Mucosa of stomach (tissue), 1 donor: ENCODE measurements around the gene MUL1.
"Not testable (repeated sequence)": the region's sequence is repeated elsewhere in the genome, so short reads cannot be mapped to it uniquely, and the experiment has no call there.

Source experiments
- H3K27me3 ChIP-seq: one replicate; pipeline ENCODE4 v1.7.0; 2013; ENCODE audit warnings: mild to moderate bottlenecking, low read length; ENCODE audit not compliant: control insufficient read depth, insufficient read depth
- H3K36me3 ChIP-seq: one replicate; pipeline ENCODE4 v1.7.0; 2013; ENCODE audit warnings: low read length; ENCODE audit not compliant: control insufficient read depth, insufficient read depth
- H3K4me1 ChIP-seq: one replicate; pipeline ENCODE4 v1.7.0; 2013; ENCODE audit warnings: mild to moderate bottlenecking, low read length; ENCODE audit not compliant: control insufficient read depth, insufficient read depth
- H3K4me3 ChIP-seq: one replicate; pipeline ENCODE4 v1.7.0; 2013; ENCODE audit warnings: low read length
- H3K9ac ChIP-seq: one replicate; pipeline ENCODE4 v1.7.0; 2013; ENCODE audit warnings: mild to moderate bottlenecking, low read length, moderate library complexity
- H3K9me3 ChIP-seq: one replicate; pipeline ENCODE4 v1.7.0; 2013; ENCODE audit warnings: mild to moderate bottlenecking, low read length, moderate library complexity; ENCODE audit not compliant: control insufficient read depth
- donor health status: Pancreatic carcinoma.

MUL1 gene

DNA sequence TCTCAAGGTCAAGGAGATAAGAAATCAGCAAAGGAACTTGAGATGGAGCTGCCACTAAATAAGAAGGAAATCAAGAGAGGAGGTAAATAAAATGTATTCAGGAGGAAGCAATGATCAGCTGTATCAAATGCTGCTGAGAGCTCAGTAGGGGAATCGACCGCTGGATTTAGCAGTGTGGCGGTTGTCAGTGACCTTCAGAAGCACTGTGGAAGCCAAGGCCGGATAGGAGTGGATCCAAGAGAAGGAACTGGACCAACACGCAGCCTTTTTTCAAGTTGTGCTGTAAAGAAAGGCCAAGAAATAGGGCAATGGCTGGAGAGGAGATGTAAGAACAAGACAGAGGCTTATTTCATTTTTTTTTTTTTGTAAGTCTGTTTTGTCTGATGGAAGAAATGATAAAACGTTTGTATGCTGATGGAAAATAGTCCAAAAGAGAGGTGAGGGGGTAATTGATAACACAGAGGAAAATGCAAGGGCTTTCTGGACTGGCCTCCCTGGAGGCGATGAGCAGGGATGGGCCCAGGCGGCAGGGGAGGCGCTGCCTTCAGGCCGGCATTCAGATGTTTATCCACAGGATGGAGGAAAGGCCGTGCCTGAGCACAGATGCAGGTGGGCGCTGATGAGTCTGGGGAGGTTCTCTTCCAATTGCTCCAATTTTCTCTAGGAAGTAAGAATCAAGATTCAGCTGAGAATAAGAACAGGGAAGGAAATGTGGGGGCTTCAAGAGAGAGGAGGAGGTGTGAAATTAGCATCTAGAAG, 26.9 kb upstream of the MUL1 start:
- H3K4me3 ChIP-seq = no peak overlapping the region
- H3K36me3 ChIP-seq = no peaks in the 10 kb centered on the region
- no peaks in the 10 kb centered on the region for H3K9me3 ChIP-seq
- no peak overlapping the region for H3K9ac ChIP-seq
- H3K4me1 ChIP-seq = no peaks in the 10 kb centered on the region
- H3K27me3 ChIP-seq = peaks cover 21% of the 10 kb centered on the region

DNA sequence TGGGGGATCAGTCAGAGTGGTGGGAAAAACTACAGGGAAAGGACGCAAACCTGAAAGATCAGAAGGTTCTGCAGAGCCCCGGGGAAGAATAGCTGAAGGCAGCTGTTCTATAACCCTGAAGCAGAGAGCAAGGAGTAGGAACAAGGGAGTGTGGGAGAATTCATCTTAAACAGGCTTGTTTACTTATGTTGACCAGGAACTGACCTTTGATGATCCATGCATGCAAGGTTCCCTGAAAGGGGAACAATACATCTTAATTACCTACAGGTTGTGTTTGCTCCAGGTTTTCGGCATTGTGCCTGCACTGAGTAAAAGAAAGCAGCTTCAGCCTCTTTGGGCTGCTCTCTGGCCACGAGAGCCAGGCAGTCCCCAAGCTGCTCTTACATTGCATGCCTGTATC, 25.7 kb upstream of the MUL1 start:
- Histone ChIP-seq H3K27me3 (peaks cover 21% of the 10 kb centered on the region), H3K4me3 (no peak overlapping the region), H3K36me3 (no peaks in the 10 kb centered on the region), H3K9ac (no peak overlapping the region), H3K4me1 (no peaks in the 10 kb centered on the region), H3K9me3 (no peaks in the 10 kb centered on the region)

DNA sequence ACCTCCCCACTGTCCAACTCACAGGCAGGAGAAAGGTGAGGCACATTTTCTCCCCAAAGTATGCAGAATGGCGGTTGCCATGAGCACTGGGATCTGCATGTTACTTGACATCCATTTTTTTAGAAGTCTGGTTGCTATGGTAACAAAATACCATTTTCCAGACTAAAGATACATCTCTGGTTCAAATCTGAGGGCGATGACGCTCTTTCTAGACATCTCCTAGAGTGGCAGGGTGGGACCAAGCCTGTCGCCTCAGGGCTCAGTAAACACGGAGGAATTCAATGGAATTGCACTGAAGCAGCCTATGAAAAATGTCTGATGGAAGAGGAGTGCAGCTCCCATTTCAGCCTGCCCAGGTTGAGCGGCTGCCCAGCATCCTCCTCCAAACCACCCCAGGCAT, 22.9 kb upstream of the MUL1 start:
- H3K4me3 ChIP-seq = no peak overlapping the region
- no peaks in the 10 kb centered on the region for H3K9me3 ChIP-seq
- H3K27me3 ChIP-seq = peaks cover 21% of the 10 kb centered on the region
- H3K9ac ChIP-seq = no peak overlapping the region
- H3K4me1 ChIP-seq = no peaks in the 10 kb centered on the region
- H3K36me3 ChIP-seq = no peaks in the 10 kb centered on the region

DNA sequence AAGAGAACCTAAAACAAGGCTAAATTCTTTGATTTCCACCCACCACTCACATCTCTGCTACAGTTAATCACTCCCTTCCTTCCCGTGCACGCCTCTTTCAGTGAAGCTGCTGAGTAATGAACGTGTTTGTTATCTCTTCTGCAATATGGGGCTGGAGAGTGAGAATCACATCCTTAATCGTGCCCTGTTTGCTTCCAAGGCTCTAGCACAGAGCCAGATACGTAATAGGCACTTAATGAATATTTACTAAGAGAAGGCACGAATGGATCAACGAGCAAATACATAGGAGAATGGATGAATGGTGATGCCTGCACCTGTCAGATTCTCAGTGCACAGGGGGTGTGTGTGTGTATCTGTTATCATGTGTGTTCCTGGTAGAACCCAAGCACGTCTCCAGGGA, 22.4 kb upstream of the MUL1 start:
- no peaks in the 10 kb centered on the region for H3K4me1 ChIP-seq
- H3K4me3 ChIP-seq = no peak overlapping the region
- H3K9me3 ChIP-seq = no peaks in the 10 kb centered on the region
- H3K36me3 ChIP-seq = no peaks in the 10 kb centered on the region
- H3K27me3 ChIP-seq = peaks cover 19% of the 10 kb centered on the region
- no peak overlapping the region for H3K9ac ChIP-seq

DNA sequence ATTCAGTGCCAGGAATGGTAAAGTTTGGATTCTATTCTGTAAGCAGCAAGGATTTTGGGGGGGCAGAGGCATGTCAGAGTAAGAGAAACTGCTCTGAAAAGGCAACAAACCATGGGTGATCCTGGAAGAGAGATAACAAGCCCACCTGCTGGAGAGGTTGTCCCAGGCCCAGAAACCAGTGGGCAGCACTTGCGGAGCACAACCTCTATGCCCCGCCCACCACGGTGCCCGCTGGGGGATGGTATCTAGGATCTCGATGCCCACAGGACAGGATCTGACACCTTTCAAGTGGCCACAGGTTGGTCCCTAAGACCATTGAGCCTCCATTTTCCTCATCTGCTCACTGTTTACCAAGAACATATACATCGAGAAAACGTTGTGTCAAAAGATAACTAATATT, 20.3 kb upstream of the MUL1 start:
- H3K9me3 ChIP-seq = no peaks in the 10 kb centered on the region
- H3K9ac ChIP-seq = no peak overlapping the region
- H3K36me3 ChIP-seq = no peaks in the 10 kb centered on the region
- H3K4me3 ChIP-seq = no peak overlapping the region
- H3K4me1 ChIP-seq = no peaks in the 10 kb centered on the region
- H3K27me3 ChIP-seq = peaks cover 14% of the 10 kb centered on the region

DNA sequence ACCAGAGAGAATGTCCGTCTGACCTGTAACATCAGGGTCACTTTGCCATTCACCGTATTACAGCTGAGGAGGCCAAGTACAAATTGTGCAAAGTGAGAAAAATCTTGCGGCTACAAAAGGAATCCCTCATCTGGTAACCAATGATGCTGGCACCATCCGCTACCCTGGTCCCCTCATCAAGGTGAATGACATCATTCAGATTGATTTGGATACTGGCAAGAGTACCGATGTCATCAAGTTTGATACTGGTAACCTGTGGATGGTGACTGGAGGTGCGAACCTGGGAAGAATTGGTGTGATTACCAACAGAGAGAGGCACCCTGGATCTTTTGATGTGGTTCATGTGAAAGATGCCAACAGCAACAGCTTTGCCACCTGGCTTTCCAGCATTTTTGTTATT, 18.3 kb upstream of the MUL1 start:
- Histone ChIP-seq H3K27me3 (peaks cover 9% of the 10 kb centered on the region), H3K9ac (no peak overlapping the region), H3K4me3 (no peak overlapping the region), H3K36me3 (no peaks in the 10 kb centered on the region), H3K4me1 (peaks cover 3% of the 10 kb centered on the region), H3K9me3 (no peaks in the 10 kb centered on the region)

DNA sequence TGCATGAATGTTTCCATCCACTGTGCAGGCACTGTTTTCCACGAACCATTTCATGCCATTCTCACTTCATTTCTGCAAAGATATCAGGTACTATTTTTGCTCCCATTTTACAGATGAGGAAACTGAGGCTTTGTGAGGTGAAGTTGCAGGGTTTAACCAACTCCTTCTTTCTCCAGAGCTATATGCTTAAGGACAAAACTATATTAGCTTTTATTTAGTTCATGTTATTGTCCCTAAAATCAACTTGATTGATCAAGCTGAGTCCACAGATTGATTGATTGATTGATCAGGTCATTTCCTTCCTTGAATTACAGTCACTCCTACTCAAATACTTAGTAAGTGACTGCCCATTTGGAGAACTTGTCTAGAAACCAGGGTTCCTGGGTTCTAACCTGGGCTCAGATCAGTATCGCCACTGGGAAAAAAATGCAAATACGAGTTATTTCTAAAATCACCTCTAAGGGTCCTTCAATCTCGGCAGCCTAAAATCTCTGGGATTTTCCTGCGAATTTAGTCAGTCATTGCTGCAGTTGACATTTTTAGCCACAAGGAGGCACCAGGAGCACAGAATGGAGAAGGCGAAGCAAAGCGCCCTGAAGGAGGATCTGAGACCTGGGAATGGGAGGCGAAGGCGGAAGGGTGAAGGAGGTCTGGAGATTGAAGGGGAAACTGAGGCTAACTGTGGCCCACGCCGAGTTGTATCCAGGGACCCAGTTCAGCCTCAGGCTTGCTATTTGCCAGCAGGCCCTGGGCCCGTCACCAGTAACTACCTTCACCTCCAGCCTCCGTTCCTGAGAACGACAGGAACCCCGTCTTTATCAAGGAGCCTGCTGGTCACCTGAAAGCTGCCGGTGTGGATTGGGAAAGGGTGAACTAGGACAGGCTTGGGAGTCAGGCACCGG, 14.3 kb upstream of the MUL1 start:
- Histone ChIP-seq H3K9me3 (no peaks in the 10 kb centered on the region), H3K9ac (peak overlapping the region; percentile 18), H3K4me3 (no peak overlapping the region), H3K4me1 (peaks cover 3% of the 10 kb centered on the region), H3K36me3 (no peaks in the 10 kb centered on the region), H3K27me3 (peaks cover 5% of the 10 kb centered on the region)

DNA sequence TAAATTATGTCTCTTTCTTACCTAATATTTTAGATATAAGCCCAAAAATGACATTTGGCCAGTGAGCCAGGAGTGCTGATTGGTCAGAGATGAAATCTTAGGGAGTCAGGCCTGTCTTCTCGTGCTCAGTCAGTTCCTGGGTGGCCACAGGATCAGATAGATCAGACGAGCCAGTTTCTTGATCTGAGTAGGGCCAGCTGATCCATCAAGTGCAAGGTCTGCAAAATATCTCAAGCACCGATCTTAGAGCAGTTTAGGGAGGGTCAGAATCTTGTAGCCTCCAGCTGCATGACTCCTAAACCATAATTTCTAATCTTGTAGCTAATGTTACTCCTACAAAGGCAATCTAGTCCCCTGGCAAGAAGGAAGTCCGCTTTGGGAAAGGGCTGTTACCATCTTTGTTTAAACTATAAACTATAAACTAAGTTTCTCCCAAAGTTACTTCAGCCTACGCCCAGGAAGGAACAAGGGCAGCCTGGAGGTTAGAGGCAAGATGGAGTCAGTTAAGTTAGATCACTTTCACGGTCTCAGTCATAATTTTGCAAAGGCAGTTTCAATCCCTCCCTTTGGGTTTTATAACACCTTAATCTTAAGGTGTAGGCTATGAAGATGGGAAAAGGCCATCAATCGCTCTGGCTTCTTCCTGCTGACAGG, 11.8 kb upstream of the MUL1 start:
- H3K9ac ChIP-seq, H3K27me3 ChIP-seq, H3K36me3 ChIP-seq, H3K4me1 ChIP-seq, H3K9me3 ChIP-seq, H3K4me3 ChIP-seq: not testable (repeated sequence)

DNA sequence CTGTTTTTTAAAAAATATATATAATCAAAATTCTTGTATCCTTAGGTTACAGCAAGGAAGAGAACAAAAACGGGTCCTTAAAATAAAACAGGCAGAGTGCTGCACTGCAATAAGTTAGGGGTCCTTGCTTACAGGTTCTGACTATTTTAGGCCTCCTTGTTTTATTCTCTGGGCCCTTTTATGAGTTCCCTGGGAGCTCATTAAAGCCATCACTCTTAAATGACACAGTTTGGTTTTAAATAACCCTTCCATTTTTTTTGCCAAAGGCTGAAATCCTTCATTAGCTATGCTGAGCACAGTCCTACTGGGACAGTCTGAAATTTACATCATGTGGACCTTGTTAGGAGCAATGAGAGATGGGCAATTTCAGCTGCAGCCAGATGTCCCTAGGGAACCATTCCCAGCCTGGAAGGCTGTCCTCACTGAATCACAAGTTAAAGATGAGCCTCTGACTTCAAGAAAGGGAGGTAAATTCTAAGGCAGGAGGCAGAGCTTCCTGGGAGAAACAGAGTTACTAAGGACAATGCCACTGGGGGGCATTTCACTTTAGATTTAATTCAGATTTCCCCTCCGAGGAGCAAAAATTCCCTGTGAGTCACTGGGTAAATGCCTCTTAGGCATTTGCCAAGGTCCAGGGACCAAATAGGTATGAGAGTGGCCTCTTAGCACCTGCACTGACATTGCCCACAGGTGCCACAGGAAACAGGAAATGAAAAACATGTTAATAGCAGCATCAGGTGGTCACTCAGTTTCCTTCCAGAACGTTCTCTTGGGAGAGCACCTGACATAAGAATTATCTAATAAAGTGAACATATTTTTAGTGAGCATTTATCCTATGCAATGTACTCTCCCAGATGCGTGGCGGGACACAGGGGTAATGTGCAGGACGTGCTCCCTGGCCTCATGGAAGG, 3.8 kb upstream of the MUL1 start:
- Histone ChIP-seq H3K27me3 (peaks cover 4% of the 10 kb centered on the region), H3K4me3 (no peak overlapping the region), H3K9me3 (no peaks in the 10 kb centered on the region), H3K9ac (no peak overlapping the region), H3K36me3 (no peaks in the 10 kb centered on the region), H3K4me1 (peaks cover 6% of the 10 kb centered on the region)

DNA sequence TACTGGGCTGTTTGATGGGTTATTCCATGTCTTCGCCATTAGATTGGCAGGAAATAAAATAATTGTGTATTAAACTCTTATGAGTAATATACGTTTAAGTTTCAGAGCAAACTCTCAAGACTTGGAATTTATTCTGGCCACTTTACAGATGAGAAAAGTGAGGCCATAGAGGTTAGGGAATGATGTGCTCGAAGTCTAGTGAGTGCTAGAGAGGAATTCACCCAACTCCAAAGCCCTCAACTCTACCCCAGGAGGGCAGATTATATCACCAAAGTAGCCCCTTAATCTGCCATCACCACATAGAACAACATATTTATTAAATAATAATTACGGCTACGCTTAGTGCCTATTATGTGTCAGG, 440 bp upstream of the MUL1 start:
- H3K9ac ChIP-seq = peak overlapping the region; percentile 83
- H3K27me3 ChIP-seq = peaks cover 4% of the 10 kb centered on the region
- peak overlapping the region; percentile 88 for H3K4me3 ChIP-seq
- no peaks in the 10 kb centered on the region for H3K9me3 ChIP-seq
- no peaks in the 10 kb centered on the region for H3K36me3 ChIP-seq
- peaks cover 7% of the 10 kb centered on the region for H3K4me1 ChIP-seq

DNA sequence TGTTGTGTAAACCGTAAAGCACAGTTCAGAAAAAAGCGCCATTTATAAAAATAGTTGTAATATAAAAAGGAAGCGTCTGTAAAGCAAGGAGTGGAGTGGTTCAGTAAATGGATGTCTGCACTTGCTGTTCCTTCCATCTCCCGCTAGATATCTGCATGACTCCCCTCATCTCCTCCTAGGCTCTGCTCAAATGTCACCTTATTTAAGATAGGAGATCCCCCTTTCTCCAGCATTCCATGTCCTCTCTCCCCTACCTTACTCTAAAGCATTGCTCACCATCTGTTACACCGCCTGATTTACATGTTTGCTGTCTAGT, 745 bp downstream of the MUL1 start:
- H3K9me3 ChIP-seq = no peaks in the 10 kb centered on the region
- H3K36me3 ChIP-seq = no peaks in the 10 kb centered on the region
- H3K4me3 ChIP-seq = peak overlapping the region; percentile 88
- H3K9ac ChIP-seq = peak overlapping the region; percentile 83
- peaks cover 7% of the 10 kb centered on the region for H3K4me1 ChIP-seq
- H3K27me3 ChIP-seq = peaks cover 4% of the 10 kb centered on the region
